ENCODE measurements around the gene PRDM16. TPM values are rescaled to one million over a fixed set of nuclear protein-coding genes. Genes with fewer than 3 reads are reported as not detected.

Gene PRDM16
- total RNA-seq, 1 donor from 2014 or later, result 5.6 TPM

GRCh38 chr1:3257788-3258187 is 188.8 kb downstream of the PRDM16 start:
- TF ChIP-seq CTCF (IDR thresholded peaks at IDR 0.05; ENCODE audit: insufficient read depth, low read length, poor library complexity, severe bottlenecking), result no peak
- Histone ChIP-seq H3K27me3 (ENCODE audit: control insufficient read depth, insufficient read depth, low read length) (no peaks in the 10 kb centered on the region), H3K4me3 (ENCODE audit: low read depth, low read length) (no peak overlapping the region), H3K36me3 (ENCODE audit: control insufficient read depth, insufficient read depth, low read length) (no peaks in the 10 kb centered on the region)
- no peak for DNase-seq (ENCODE audit: low read depth)

GRCh38 chr1:3258386-3259003 is 189.5 kb downstream of the PRDM16 start:
- H3K36me3 ChIP-seq (ENCODE audit: control insufficient read depth, insufficient read depth, low read length), result no peaks in the 10 kb centered on the region
- DNase-seq (ENCODE audit: low read depth), result no peak
- no peak for TF ChIP-seq CTCF (IDR thresholded peaks at IDR 0.05; ENCODE audit: insufficient read depth, low read length, poor library complexity, severe bottlenecking)
- no peak overlapping the region for H3K4me3 ChIP-seq (ENCODE audit: low read depth, low read length)
- H3K27me3 ChIP-seq (ENCODE audit: control insufficient read depth, insufficient read depth, low read length), result no peaks in the 10 kb centered on the region

- H3K27me3 ChIP-seq (ENCODE audit: control insufficient read depth, insufficient read depth, low read length), result no peaks in the 10 kb centered on the region
- H3K36me3 ChIP-seq (ENCODE audit: control insufficient read depth, insufficient read depth, low read length), result no peaks in the 10 kb centered on the region
- TF ChIP-seq CTCF (IDR thresholded peaks at IDR 0.05; ENCODE audit: insufficient read depth, low read length, poor library complexity, severe bottlenecking), result no peak
- no peak for DNase-seq (ENCODE audit: low read depth)
- no peak overlapping the region for H3K4me3 ChIP-seq (ENCODE audit: low read depth, low read length)
These were observed 190.0 kb downstream of the PRDM16 start for GRCh38 chr1:3259020-3259419.

GRCh38 chr1:3261007-3261968 is 192.3 kb downstream of the PRDM16 start:
- no peaks in the 10 kb centered on the region for H3K36me3 ChIP-seq (ENCODE audit: control insufficient read depth, insufficient read depth, low read length)
- H3K27me3 ChIP-seq (ENCODE audit: control insufficient read depth, insufficient read depth, low read length), result peaks cover 7% of the 10 kb centered on the region
- no peak overlapping the region for H3K4me3 ChIP-seq (ENCODE audit: low read depth, low read length)
- DNase-seq (ENCODE audit: low read depth), result no peak
- no peak for TF ChIP-seq CTCF (IDR thresholded peaks at IDR 0.05; ENCODE audit: insufficient read depth, low read length, poor library complexity, severe bottlenecking)

- Histone ChIP-seq H3K36me3 (ENCODE audit: control insufficient read depth, insufficient read depth, low read length) (no peaks in the 10 kb centered on the region), H3K27me3 (ENCODE audit: control insufficient read depth, insufficient read depth, low read length) (peaks cover 7% of the 10 kb centered on the region), H3K4me3 (ENCODE audit: low read depth, low read length) (no peak overlapping the region)
- TF ChIP-seq CTCF (IDR thresholded peaks at IDR 0.05; ENCODE audit: insufficient read depth, low read length, poor library complexity, severe bottlenecking), result no peak
- DNase-seq (ENCODE audit: low read depth), result no peak
These were observed 193.1 kb downstream of the PRDM16 start for GRCh38 chr1:3261969-3262579.

Measured in kidney epithelial cell (primary cell).